K562 (cell line): ENCODE measurements around the gene NACC1. TPM values are rescaled to one million over a fixed set of nuclear protein-coding genes. Genes with fewer than 3 reads are reported as not detected.

Experiments
- CREBBP ChIP-seq: IDR thresholded peaks from one replicate; pipeline ENCODE4 v1.6.1; 2012; ENCODE audit warnings: low read depth, mild to moderate bottlenecking, control low read depth, inconsistent platforms, low read length
- CTBP1 ChIP-seq: fragments of 450-650 bp; IDR thresholded peaks from 2 replicates; pipeline ENCODE4 v1.6.1; 2016; ENCODE audit warnings: borderline replicate concordance
- NR3C1 ChIP-seq: sonication (generic); formaldehyde crosslinking; IDR thresholded peaks from 2 replicates; pipeline ENCODE4 v1.8.1; 2022; ENCODE audit warnings: missing genetic modification reagents
- POLR2AphosphoS5 ChIP-seq: IDR thresholded peaks from 2 replicates; pipeline ENCODE4 v1.6.1; 2011; ENCODE audit warnings: mild to moderate bottlenecking, low read depth, low read length, moderate library complexity; ENCODE audit not compliant: control insufficient read depth, insufficient read depth
- RBM34 ChIP-seq: fragments of 200-400 bp; formaldehyde crosslinking; IDR thresholded peaks from 2 replicates; pipeline ENCODE4 v1.6.1; 2018; ENCODE audit warnings: low read length, borderline replicate concordance; ENCODE audit not compliant: insufficient read depth
- polyA plus RNA-seq, 8 experiments: library from polyadenylated mRNA; depleted of rRNA in 4 of 8; stranded (reverse) in 5 of 8; unstranded in 3 of 8; fragments of >200 nt; fragmentation: Nextera tagmentation in 2 of 8; fragmentation: Illumina TruSeq in 1 of 8; extraction: Ambion mirVana in 2 of 8; extraction: Trizol in 1 of 8; gene quantifications; 2 replicates each; pipeline versions ENCODE4 v1.2.1 to v1.2.3, GENCODE V29; 2011 to 2014; ENCODE audit warnings: inconsistent platforms in 1 of 8, missing spikeins in 1 of 8
- total RNA-seq, 7 experiments: library from RNA; depleted of rRNA in 6 of 7; stranded (reverse); fragments of >200 nt in 6 of 7; fragmentation: Illumina TruSeq in 2 of 7; extraction: Trizol in 2 of 7; gene quantifications; 2 replicates each; pipeline versions ENCODE4 v1.2.1 to v1.2.3, GENCODE V29; 2011 to 2021; ENCODE audit warnings: low replicate concordance in 1 of 7
- TF ChIP-seq, protein P1 (sequence below): fragments of 250-450 bp; sonication (Bioruptor Pico); IDR thresholded peaks from 2 replicates; pipeline ENCODE4 v1.4.0; 2020
- TF ChIP-seq, protein P2 (sequence below): fragments of 450-650 bp; formaldehyde crosslinking; IDR thresholded peaks from 2 replicates; pipeline ENCODE4 v1.4.0; 2020; ENCODE audit warnings: mild to moderate bottlenecking, mixed read lengths

NACC1 gene
- total and polyA plus RNA-seq, 9 of the 15 experiments (the other 6 are each of a cell fraction or from before 2014, with no cell fraction given) = 0.04 to 96.6 (median 25.8) TPM

DNA sequence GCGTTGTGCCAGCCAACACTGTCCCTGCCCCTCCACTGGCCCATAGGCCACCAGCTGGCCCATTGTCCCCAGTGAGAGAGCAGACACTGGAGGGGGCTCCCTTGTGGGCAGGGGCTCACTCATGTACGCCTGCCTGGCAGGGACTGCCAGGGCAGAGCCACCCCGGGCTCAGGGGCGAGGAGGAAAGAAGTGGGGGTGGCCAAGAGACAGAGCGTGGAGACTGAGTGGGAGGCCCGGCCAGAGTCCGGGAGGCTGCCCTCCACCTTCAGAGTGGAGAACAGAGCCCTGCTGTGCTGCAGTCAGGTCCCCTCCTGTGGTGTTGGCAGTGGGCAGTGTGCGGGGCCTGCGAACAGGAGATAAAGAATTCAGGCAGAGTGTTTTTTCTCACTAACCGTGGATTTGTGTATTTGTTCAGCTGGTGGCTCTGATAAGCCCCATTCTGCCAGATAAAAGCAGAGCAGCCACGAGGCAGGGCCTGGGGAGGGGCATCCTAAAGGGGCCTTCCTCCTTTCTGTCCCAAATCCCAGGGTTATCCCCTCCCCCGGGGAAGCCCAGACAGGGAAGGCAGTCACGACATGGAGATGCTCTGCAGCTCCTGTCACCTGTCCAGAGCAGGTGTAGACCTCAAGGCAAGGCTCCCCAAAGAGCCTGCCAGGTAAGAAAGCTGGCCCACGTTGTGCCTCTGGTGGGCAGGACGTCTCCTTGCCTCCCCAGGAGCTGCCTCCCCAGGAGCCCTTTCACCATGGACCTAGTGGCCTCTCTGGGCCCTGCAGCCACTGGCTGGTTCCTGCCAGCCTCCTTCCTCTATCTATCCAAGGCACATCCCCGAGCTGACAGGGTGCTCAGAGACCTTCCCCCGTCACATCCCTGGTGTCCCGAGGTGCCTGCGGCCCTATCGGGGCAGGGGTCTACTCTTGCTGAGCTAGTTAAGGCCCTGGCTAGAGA lies 48.4 kb upstream of the NACC1 start (continued):
- TF ChIP-seq, protein P1, sequence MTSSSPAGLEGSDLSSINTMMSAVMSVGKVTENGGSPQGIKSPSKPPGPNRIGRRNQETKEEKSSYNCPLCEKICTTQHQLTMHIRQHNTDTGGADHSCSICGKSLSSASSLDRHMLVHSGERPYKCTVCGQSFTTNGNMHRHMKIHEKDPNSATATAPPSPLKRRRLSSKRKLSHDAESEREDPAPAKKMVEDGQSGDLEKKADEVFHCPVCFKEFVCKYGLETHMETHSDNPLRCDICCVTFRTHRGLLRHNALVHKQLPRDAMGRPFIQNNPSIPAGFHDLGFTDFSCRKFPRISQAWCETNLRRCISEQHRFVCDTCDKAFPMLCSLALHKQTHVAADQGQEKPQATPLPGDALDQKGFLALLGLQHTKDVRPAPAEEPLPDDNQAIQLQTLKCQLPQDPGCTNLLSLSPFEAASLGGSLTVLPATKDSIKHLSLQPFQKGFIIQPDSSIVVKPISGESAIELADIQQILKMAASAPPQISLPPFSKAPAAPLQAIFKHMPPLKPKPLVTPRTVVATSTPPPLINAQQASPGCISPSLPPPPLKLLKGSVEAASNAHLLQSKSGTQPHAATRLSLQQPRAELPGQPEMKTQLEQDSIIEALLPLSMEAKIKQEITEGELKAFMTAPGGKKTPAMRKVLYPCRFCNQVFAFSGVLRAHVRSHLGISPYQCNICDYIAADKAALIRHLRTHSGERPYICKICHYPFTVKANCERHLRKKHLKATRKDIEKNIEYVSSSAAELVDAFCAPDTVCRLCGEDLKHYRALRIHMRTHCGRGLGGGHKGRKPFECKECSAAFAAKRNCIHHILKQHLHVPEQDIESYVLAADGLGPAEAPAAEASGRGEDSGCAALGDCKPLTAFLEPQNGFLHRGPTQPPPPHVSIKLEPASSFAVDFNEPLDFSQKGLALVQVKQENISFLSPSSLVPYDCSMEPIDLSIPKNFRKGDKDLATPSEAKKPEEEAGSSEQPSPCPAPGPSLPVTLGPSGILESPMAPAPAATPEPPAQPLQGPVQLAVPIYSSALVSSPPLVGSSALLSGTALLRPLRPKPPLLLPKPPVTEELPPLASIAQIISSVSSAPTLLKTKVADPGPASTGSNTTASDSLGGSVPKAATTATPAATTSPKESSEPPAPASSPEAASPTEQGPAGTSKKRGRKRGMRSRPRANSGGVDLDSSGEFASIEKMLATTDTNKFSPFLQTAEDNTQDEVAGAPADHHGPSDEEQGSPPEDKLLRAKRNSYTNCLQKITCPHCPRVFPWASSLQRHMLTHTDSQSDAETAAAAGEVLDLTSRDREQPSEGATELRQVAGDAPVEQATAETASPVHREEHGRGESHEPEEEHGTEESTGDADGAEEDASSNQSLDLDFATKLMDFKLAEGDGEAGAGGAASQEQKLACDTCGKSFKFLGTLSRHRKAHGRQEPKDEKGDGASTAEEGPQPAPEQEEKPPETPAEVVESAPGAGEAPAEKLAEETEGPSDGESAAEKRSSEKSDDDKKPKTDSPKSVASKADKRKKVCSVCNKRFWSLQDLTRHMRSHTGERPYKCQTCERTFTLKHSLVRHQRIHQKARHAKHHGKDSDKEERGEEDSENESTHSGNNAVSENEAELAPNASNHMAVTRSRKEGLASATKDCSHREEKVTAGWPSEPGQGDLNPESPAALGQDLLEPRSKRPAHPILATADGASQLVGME (CRISPR knock-in tag) = no peak
- TF ChIP-seq CREBBP (no peak), RBM34 (no peak), POLR2AphosphoS5 (peak; percentile 97), CTBP1 (peak; percentile 92), NR3C1 (no peak)
- TF ChIP-seq, protein P2, sequence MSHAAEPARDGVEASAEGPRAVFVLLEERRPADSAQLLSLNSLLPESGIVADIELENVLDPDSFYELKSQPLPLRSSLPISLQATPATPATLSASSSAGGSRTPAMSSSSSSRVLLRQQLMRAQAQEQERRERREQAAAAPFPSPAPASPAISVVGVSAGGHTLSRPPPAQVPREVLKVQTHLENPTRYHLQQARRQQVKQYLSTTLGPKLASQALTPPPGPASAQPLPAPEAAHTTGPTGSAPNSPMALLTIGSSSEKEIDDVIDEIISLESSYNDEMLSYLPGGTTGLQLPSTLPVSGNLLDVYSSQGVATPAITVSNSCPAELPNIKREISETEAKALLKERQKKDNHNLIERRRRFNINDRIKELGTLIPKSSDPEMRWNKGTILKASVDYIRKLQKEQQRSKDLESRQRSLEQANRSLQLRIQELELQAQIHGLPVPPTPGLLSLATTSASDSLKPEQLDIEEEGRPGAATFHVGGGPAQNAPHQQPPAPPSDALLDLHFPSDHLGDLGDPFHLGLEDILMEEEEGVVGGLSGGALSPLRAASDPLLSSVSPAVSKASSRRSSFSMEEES = no peak; the same call in 1 of the 2 replicates
